HCT116 (cell line): ENCODE measurements around the gene CDC42EP1. TPM values are rescaled to one million over a fixed set of nuclear protein-coding genes. Genes with fewer than 3 reads are reported as not detected.

ENCODE experiments used
- ATAC-seq: fragments of 200-7000 bp; cut with Tn5 transposase; 2 replicates; pipeline ENCODE4 v1.9.1; 2020; ENCODE audit warnings: mild to moderate bottlenecking, moderate library complexity
- BruUV-seq: library from RNA; stranded (reverse); fragments of 400-500 nt; replicated peaks from 2 replicates; lab custom pipeline; 2021; lab: Mats Ljungman, UMichigan
- CTCF ChIA-PET: fragments of 300-600 bp; sonication (Branson Sonifier 250); formaldehyde crosslinking; loops from one replicate; lab custom pipeline; 2021; ENCODE audit warnings: antibody characterized with exemption; lab: Charles Lee
- POLR2A ChIA-PET: fragments of 300-600, 350-600 bp; sonication (Branson Sonifier 250); formaldehyde crosslinking; loops from one replicate; lab custom pipeline; 2021; ENCODE audit warnings: antibody characterized with exemption; lab: Charles Lee
- RAD21 ChIA-PET, 2 experiments: fragments of 300-600 bp; sonication (Branson Sonifier 250); formaldehyde crosslinking; loops; one replicate each; lab custom pipeline; 2023; ENCODE audit warnings: low total read pairs in 2 of 2; ENCODE audit not compliant: uncharacterized antibody in 2 of 2, unreplicated experiment in 2 of 2, low non-redundant PET in 1 of 2; lab: Charles Lee
- DNase-seq: peaks from one replicate; pipeline ENCODE4 v3.0.0-alpha.2; 2010; ENCODE audit warnings: low read depth, low spot score
- H2AFZ ChIP-seq: fragments of 200-600 bp; shearing (Covaris generic), sonication (generic); 2 replicates; pipeline ENCODE4 v1.6.1; 2017; ENCODE audit warnings: low read depth, mixed run types, mixed read lengths, antibody characterized with exemption, low read length; ENCODE audit not compliant: poor library complexity, severe bottlenecking
- H3K27ac ChIP-seq: 2 replicates; pipeline ENCODE4 v1.5.1; 2012; ENCODE audit warnings: low read depth, low read length
- H3K27me3 ChIP-seq: fragments of 200-600 bp; sonication (generic); 2 replicates; pipeline ENCODE4 v1.6.1; 2016; ENCODE audit warnings: mixed run types, low read length, mixed read lengths; ENCODE audit not compliant: insufficient read depth
- H3K36me3 ChIP-seq, 2 experiments: fragments of 200-500 bp in 1 of 2; fragments of 200-600 bp in 1 of 2; sonication (Bioruptor generic) in 1 of 2; sonication (generic) in 1 of 2; 2 replicates each; pipeline versions ENCODE4 v1.5.1 to v1.6.1; 2014 to 2016; ENCODE audit warnings: low read length in 2 of 2, inconsistent platforms in 1 of 2, mixed read lengths in 1 of 2, mixed run types in 1 of 2; ENCODE audit not compliant: insufficient read depth in 2 of 2, control insufficient read depth in 1 of 2
- H3K4me1 ChIP-seq, 2 experiments: fragments of 200-600 bp in 1 of 2; sonication (generic) in 1 of 2; 2 replicates each; pipeline versions ENCODE4 v1.5.1 to v1.6.1; 2012 to 2017; ENCODE audit warnings: low read length in 2 of 2, inconsistent platforms in 1 of 2, mild to moderate bottlenecking in 1 of 2, mixed read lengths in 1 of 2, mixed run types in 1 of 2, moderate library complexity in 1 of 2; ENCODE audit not compliant: insufficient read depth in 2 of 2, control insufficient read depth in 1 of 2
- H3K4me2 ChIP-seq: fragments of 200-600 bp; sonication (generic); 2 replicates; pipeline ENCODE4 v1.6.1; 2017; ENCODE audit warnings: mixed run types, low read length, mixed read lengths
- H3K4me3 ChIP-seq, 2 experiments: fragments of 200-600 bp in 1 of 2; sonication (generic) in 1 of 2; replicated peaks in 1 of 2; 2 replicates each; pipeline ENCODE4 v1.5.1; 2011 to 2016; ENCODE audit warnings: low read length in 2 of 2, control low read depth in 1 of 2, low read depth in 1 of 2, mild to moderate bottlenecking in 1 of 2, mixed read lengths in 1 of 2, mixed run types in 1 of 2
- H3K79me2 ChIP-seq: fragments of 200-600 bp; sonication (generic); 2 replicates; pipeline ENCODE4 v1.6.1; 2017; ENCODE audit warnings: mild to moderate bottlenecking, mixed run types, low read length, moderate library complexity, mixed read lengths; ENCODE audit not compliant: insufficient read depth
- H3K9ac ChIP-seq: fragments of 200-600 bp; sonication (generic); 2 replicates; pipeline ENCODE4 v1.6.1; 2016; ENCODE audit warnings: low read length, mixed read lengths
- H3K9me2 ChIP-seq: fragments of 200-600 bp; sonication (generic), shearing (Covaris generic); 2 replicates; pipeline ENCODE4 v1.6.1; 2017; ENCODE audit warnings: mixed run types, mild to moderate bottlenecking, moderate library complexity; ENCODE audit not compliant: insufficient read depth
- H3K9me3 ChIP-seq, 2 experiments: fragments of 200-500 bp in 1 of 2; fragments of 200-600 bp in 1 of 2; sonication (Bioruptor generic) in 1 of 2; sonication (generic) in 1 of 2; 2 replicates each; pipeline ENCODE4 v1.6.1; 2014 to 2017; ENCODE audit warnings: low read length in 2 of 2, mixed read lengths in 2 of 2, inconsistent platforms in 1 of 2, low read depth in 1 of 2, mild to moderate bottlenecking in 1 of 2, mixed run types in 1 of 2, moderate library complexity in 1 of 2; ENCODE audit not compliant: control insufficient read depth in 1 of 2, insufficient read depth in 1 of 2
- H4K20me1 ChIP-seq: fragments of 200-600 bp; sonication (generic), shearing (Covaris generic); 2 replicates; pipeline ENCODE4 v1.6.1; 2017; ENCODE audit warnings: mixed run types, mild to moderate bottlenecking, moderate library complexity; ENCODE audit not compliant: insufficient read depth
- POLR2AphosphoS5 ChIP-seq: IDR thresholded peaks from 2 replicates; pipeline ENCODE4 v1.6.1; 2011; ENCODE audit warnings: mild to moderate bottlenecking, low read depth, low read length, moderate library complexity
- REST ChIP-seq: IDR thresholded peaks from 2 replicates; pipeline ENCODE4 v1.6.1; 2012; ENCODE audit warnings: low read depth
- SRF ChIP-seq: IDR thresholded peaks from 2 replicates; pipeline ENCODE4 v1.6.1; 2012; ENCODE audit warnings: low read depth
- ZBTB33 ChIP-seq: IDR thresholded peaks from 2 replicates; pipeline ENCODE4 v1.6.1; 2011; ENCODE audit warnings: mild to moderate bottlenecking, low read length, moderate library complexity; ENCODE audit not compliant: insufficient replicate concordance; ENCODE audit errors: extremely low read depth
- intact Hi-C: fragments of 100-400 bp; cut with micrococcal nuclease; formaldehyde crosslinking; loops from 2 replicates; pipeline ENCODE4 v1.10.0; 2022
- total RNA-seq: library from RNA; stranded (reverse); gene quantifications from one replicate; pipeline ENCODE4 v1.2.1, GENCODE V29; 2021; ENCODE audit not compliant: unreplicated experiment

The CDC42EP1 gene
- total RNA-seq, 1 experiment from 2014 or later = 160 TPM

GRCh38 chr22:37618072-37618656 lies 57.9 kb downstream of the CDC42EP1 start:
- Histone ChIP-seq H4K20me1 (no peaks in the 10 kb centered on the region), H3K27ac (no peak overlapping the region), H3K36me3 (peaks cover 31 to 35% of the 10 kb centered on the region in 2 experiments), H3K4me2 (no peak overlapping the region), H3K79me2 (no peaks in the 10 kb centered on the region; the same call in 1 of the 2 replicates), H3K4me3 (no peak overlapping the region), H2AFZ (no peak overlapping the region), H3K9me3 (no peaks in the 10 kb centered on the region), H3K9ac (no peak overlapping the region), H3K27me3 (no peaks in the 10 kb centered on the region), H3K4me1 (0 out of 4 replicates have a peak, but pooled peaks cover 0 to under 1% of the 10 kb centered on the region in 2 experiments), H3K9me2 (no peaks in the 10 kb centered on the region)
- ChIA-PET POLR2A (interaction anchor here (1.0 to 1.3 kb wide), 2 partner anchors 9 to 26 kb away, joined by 3 to 8 read pairs; no protein-coding TSS in a partner anchor), RAD21 (interaction anchor here in 1 of 2 experiments (0.9 kb wide), 1 partner anchor 50 kb away, joined by 3 read pairs; no protein-coding TSS in a partner anchor), CTCF (interaction anchor here (1.0 kb wide), 1 partner anchor 9 kb away, joined by 3 read pairs; no protein-coding TSS in a partner anchor)
- no peak for TF ChIP-seq SRF
- no peak for TF ChIP-seq ZBTB33
- no peak for TF ChIP-seq REST
- no peak for TF ChIP-seq POLR2AphosphoS5
- ATAC-seq (no peak), DNase-seq (no peak)
- intact Hi-C loops = no loop called here
- BruUV-seq = no TSS peak
